Osteoblast (primary cell): ENCODE data around the gene ARHGAP45. TPM values are rescaled to one million over a fixed set of nuclear protein-coding genes. Genes with fewer than 3 reads are reported as not detected.

Source experiments
- DNase-seq: peaks from one replicate; pipeline ENCODE4 v3.0.0; 2011; ENCODE audit warnings: low spot score, mixed read lengths; ENCODE audit not compliant: insufficient read length; ENCODE audit errors: missing footprints
- H2AFZ ChIP-seq: 2 replicates; pipeline ENCODE4 v1.6.0; 2011; ENCODE audit warnings: mild to moderate bottlenecking, low read length
- H3K27ac ChIP-seq: 2 replicates; pipeline ENCODE4 v1.5.1; 2011; ENCODE audit warnings: mild to moderate bottlenecking, low read depth, low read length, moderate library complexity
- H3K27me3 ChIP-seq: 2 replicates; pipeline ENCODE4 v1.6.0; 2012; ENCODE audit warnings: mild to moderate bottlenecking, control low read depth, inconsistent platforms, low read length, moderate library complexity; ENCODE audit not compliant: insufficient read depth
- H3K36me3 ChIP-seq: 2 replicates; pipeline ENCODE4 v1.5.1; 2011; ENCODE audit warnings: mild to moderate bottlenecking, low read length, control low read depth, moderate library complexity; ENCODE audit not compliant: insufficient read depth
- H3K4me1 ChIP-seq: 2 replicates; pipeline ENCODE4 v1.5.1; 2011; ENCODE audit warnings: mild to moderate bottlenecking, low read length, control low read depth, moderate library complexity; ENCODE audit not compliant: insufficient read depth
- H3K4me2 ChIP-seq: 2 replicates; pipeline ENCODE4 v1.6.0; 2011; ENCODE audit warnings: mild to moderate bottlenecking, low read length; ENCODE audit not compliant: insufficient read depth
- H3K4me3 ChIP-seq: fragments of 200-600 bp; sonication (generic); 3 replicates; pipeline ENCODE4 v1.5.1; 2012; ENCODE audit warnings: mild to moderate bottlenecking, low read length, inconsistent platforms; ENCODE audit not compliant: insufficient read depth
- H3K79me2 ChIP-seq: 2 replicates; pipeline ENCODE4 v1.6.0; 2012; ENCODE audit warnings: mild to moderate bottlenecking, low read length, control low read depth, inconsistent platforms; ENCODE audit not compliant: insufficient read depth
- H3K9me3 ChIP-seq: 2 replicates; pipeline ENCODE4 v1.5.1; 2011; ENCODE audit warnings: low read depth, low read length, control low read depth
- H4K20me1 ChIP-seq: 2 replicates; pipeline ENCODE4 v1.6.0; 2012; ENCODE audit warnings: mild to moderate bottlenecking, low read length, control low read depth; ENCODE audit not compliant: insufficient read depth
- total RNA-seq: library from RNA; depleted of rRNA; stranded (reverse); fragments of >200 nt; gene quantifications from 2 replicates; pipeline ENCODE4 v1.2.3, GENCODE V29; 2012
- TF ChIP-seq, protein P1 (sequence below): IDR thresholded peaks from 2 replicates; pipeline ENCODE4 v1.5.1; 2011; ENCODE audit warnings: mild to moderate bottlenecking, low read depth, low read length, moderate library complexity; ENCODE audit errors: extremely low read depth

Gene ARHGAP45
- total RNA-seq, 1 donor: 0.72 TPM

DNA sequence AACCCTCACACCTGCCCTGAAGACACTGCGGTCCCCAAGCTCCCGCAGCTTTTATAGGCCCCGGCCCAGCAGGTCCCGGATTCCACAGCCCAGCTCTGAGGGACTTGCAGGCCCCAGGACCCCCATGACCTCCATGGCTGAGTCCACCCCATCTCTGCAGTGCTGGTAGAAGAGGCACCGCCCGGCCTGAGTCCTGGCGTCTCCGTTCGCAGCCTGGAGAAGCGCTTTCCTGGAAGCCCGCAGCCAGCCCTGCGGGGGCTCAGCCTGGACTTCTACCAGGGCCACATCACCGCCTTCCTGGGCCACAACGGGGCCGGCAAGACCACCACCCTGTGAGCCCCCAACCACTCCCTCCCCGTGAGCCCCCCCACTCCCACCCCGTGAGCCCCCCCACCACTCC, 17.9 kb upstream of the ARHGAP45 start:
- H3K4me2 ChIP-seq: no peak overlapping the region
- no peak overlapping the region for H3K27ac ChIP-seq
- no peaks in the 10 kb centered on the region for H3K4me1 ChIP-seq
- H4K20me1 ChIP-seq: no peaks in the 10 kb centered on the region
- H3K4me3 ChIP-seq: no peak overlapping the region
- H3K79me2 ChIP-seq: no peaks in the 10 kb centered on the region
- DNase-seq: no peak
- H2AFZ ChIP-seq: no peak overlapping the region
- H3K27me3 ChIP-seq: no peaks in the 10 kb centered on the region
- H3K36me3 ChIP-seq: no peaks in the 10 kb centered on the region
- TF ChIP-seq, protein P1, sequence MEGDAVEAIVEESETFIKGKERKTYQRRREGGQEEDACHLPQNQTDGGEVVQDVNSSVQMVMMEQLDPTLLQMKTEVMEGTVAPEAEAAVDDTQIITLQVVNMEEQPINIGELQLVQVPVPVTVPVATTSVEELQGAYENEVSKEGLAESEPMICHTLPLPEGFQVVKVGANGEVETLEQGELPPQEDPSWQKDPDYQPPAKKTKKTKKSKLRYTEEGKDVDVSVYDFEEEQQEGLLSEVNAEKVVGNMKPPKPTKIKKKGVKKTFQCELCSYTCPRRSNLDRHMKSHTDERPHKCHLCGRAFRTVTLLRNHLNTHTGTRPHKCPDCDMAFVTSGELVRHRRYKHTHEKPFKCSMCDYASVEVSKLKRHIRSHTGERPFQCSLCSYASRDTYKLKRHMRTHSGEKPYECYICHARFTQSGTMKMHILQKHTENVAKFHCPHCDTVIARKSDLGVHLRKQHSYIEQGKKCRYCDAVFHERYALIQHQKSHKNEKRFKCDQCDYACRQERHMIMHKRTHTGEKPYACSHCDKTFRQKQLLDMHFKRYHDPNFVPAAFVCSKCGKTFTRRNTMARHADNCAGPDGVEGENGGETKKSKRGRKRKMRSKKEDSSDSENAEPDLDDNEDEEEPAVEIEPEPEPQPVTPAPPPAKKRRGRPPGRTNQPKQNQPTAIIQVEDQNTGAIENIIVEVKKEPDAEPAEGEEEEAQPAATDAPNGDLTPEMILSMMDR: no peak
- H3K9me3 ChIP-seq: no peaks in the 10 kb centered on the region

DNA sequence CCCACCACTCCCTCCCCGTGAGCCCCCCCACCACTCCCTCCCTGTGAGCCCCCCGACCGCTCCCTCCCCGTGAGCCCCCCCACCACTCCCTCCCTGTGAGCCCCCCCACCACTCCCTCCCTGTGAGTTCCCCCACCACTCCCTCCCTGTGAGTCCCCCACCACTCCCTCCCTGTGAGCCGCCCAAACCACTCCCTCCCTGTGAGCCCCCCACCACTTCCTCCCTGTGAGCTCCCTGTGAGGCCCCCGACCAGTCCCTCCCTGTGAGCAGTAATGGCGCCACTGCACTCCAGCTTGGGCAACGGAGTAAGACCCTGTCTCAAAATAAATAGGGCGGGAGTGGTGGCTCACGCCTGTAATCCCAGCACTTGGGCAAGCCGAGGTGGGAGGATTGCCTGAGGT, 17.2 kb upstream of the ARHGAP45 start:
- Histone ChIP-seq H3K4me1 (no peaks in the 10 kb centered on the region), H3K4me3 (no peak overlapping the region), H3K9me3 (no peaks in the 10 kb centered on the region), H3K4me2 (no peak overlapping the region), H4K20me1 (no peaks in the 10 kb centered on the region), H3K36me3 (no peaks in the 10 kb centered on the region), H2AFZ (no peak overlapping the region), H3K27ac (no peak overlapping the region), H3K79me2 (no peaks in the 10 kb centered on the region), H3K27me3 (no peaks in the 10 kb centered on the region)
- TF ChIP-seq, protein P1: no peak
- DNase-seq: no peak

DNA sequence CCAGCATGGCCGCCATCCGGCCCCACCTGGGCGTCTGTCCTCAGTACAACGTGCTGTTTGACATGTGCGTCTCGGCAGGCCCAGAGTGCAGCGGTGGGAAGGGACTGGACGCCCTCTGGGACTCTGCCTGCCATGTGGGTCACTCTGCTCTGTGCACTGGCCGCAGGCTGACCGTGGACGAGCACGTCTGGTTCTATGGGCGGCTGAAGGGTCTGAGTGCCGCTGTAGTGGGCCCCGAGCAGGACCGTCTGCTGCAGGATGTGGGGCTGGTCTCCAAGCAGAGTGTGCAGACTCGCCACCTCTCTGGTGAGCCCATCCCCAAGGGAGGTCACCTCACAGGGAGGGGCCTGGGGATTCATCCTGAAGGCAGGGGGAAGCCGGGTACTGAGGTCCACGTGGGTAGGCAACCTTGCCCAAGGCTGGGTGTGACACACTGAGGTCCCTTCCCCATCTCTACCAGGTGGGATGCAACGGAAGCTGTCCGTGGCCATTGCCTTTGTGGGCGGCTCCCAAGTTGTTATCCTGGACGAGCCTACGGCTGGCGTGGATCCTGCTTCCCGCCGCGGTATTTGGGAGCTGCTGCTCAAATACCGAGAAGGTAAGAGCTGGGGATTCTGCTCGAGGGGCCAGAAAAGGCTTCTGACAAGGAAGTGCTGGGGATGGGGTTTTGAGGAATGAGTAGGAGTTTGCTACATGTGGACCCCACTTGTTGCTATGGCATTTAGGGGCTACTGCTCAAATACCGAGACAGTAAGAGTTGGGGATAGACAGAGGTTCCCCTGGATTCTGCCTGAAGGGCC, 15.8 kb upstream of the ARHGAP45 start:
- Histone ChIP-seq H3K4me2 (no peak overlapping the region), H3K9me3 (peaks cover 1% of the 10 kb centered on the region), H3K79me2 (no peaks in the 10 kb centered on the region), H2AFZ (no peak overlapping the region), H3K36me3 (no peaks in the 10 kb centered on the region), H3K27me3 (no peaks in the 10 kb centered on the region), H3K4me3 (no peak overlapping the region), H3K27ac (no peak overlapping the region), H4K20me1 (no peaks in the 10 kb centered on the region), H3K4me1 (no peaks in the 10 kb centered on the region)
- TF ChIP-seq, protein P1: no peak
- no peak for DNase-seq

DNA sequence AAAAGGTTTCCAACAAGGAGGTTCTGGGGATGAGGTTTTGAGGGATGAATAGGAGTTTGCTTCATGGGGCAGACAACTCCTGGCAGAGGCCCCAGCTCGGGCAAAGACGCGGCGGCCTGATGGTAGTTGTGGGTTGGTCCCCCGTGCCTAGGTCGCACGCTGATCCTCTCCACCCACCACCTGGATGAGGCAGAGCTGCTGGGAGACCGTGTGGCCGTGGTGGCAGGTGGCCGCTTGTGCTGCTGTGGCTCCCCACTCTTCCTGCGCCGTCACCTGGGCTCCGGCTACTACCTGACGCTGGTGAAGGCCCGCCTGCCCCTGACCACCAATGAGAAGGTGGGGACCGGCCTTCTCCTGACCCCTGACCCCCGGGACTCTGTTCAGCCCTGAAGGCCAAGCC, 15.2 kb upstream of the ARHGAP45 start:
- H3K9me3 ChIP-seq: peaks cover 7% of the 10 kb centered on the region
- TF ChIP-seq, protein P1: no peak
- H2AFZ ChIP-seq: no peak overlapping the region

More for the DNA sequence above, 15.2 kb upstream of the ARHGAP45 start:
- DNase-seq: no peak
- H3K4me2 ChIP-seq: no peak overlapping the region
- H3K4me1 ChIP-seq: no peaks in the 10 kb centered on the region
- no peak overlapping the region for H3K27ac ChIP-seq
- H3K79me2 ChIP-seq: no peaks in the 10 kb centered on the region
- no peak overlapping the region for H3K4me3 ChIP-seq
- H3K27me3 ChIP-seq: no peaks in the 10 kb centered on the region
- no peaks in the 10 kb centered on the region for H3K36me3 ChIP-seq
- H4K20me1 ChIP-seq: no peaks in the 10 kb centered on the region
